GM08714 (cell line): Measurements from ENCODE around the gene PAK5.

ENCODE experiments used
- H3K4me3 ChIP-seq: fragments of 200-500 bp; sonication (Bioruptor generic); 2 replicates; pipeline ENCODE4 v1.5.1; 2014; ENCODE audit warnings: mild to moderate bottlenecking, low read length, inconsistent platforms
- ZNF274 ChIP-seq: IDR thresholded peaks from 2 replicates; pipeline ENCODE4 v1.6.1; 2012; ENCODE audit warnings: mild to moderate bottlenecking, low read depth, low read length

Gene PAK5

GRCh38 chr20:9815632-9816031, 23.2 kb downstream of the PAK5 start:
- H3K4me3 ChIP-seq, result no peak overlapping the region
- no peak for TF ChIP-seq ZNF274

- TF ChIP-seq ZNF274, result no peak
- no peak overlapping the region for H3K4me3 ChIP-seq
These were observed 28.1 kb downstream of the PAK5 start for GRCh38 chr20:9810738-9811137.

GRCh38 chr20:9809271-9809670, 29.6 kb downstream of the PAK5 start:
- H3K4me3 ChIP-seq, result no peak overlapping the region
- TF ChIP-seq ZNF274, result no peak

- no peak for TF ChIP-seq ZNF274
- H3K4me3 ChIP-seq, result no peak overlapping the region
These were observed 30.7 kb downstream of the PAK5 start for GRCh38 chr20:9808166-9808565.

GRCh38 chr20:9807136-9807535, 31.7 kb downstream of the PAK5 start:
- TF ChIP-seq ZNF274, result no peak
- no peak overlapping the region for H3K4me3 ChIP-seq

- no peak overlapping the region for H3K4me3 ChIP-seq
These were observed 38.5 kb downstream of the PAK5 start for GRCh38 chr20:9800421-9800820.

GRCh38 chr20:9794831-9795230, 44.0 kb downstream of the PAK5 start:
- H3K4me3 ChIP-seq, result no peak overlapping the region

More at GRCh38 chr20:9800421-9800820, 38.5 kb downstream of the PAK5 start:
- TF ChIP-seq ZNF274, result no peak

GRCh38 chr20:9792674-9793073, 46.2 kb downstream of the PAK5 start:
- no peak overlapping the region for H3K4me3 ChIP-seq
- TF ChIP-seq ZNF274, result no peak

More at GRCh38 chr20:9794831-9795230, 44.0 kb downstream of the PAK5 start:
- TF ChIP-seq ZNF274, result no peak

- no peak for TF ChIP-seq ZNF274
- H3K4me3 ChIP-seq, result no peak overlapping the region
These were observed 49.7 kb downstream of the PAK5 start for GRCh38 chr20:9789131-9789530.

- no peak for TF ChIP-seq ZNF274
- H3K4me3 ChIP-seq, result no peak overlapping the region
These were observed 63.7 kb downstream of the PAK5 start for GRCh38 chr20:9775176-9775575.

- H3K4me3 ChIP-seq, result no peak overlapping the region
- TF ChIP-seq ZNF274, result no peak
These were observed 68.9 kb downstream of the PAK5 start for GRCh38 chr20:9769954-9770353.

GRCh38 chr20:9761476-9761875, 77.4 kb downstream of the PAK5 start:
- H3K4me3 ChIP-seq, result no peak overlapping the region
- no peak for TF ChIP-seq ZNF274

GRCh38 chr20:9759392-9759791, 79.5 kb downstream of the PAK5 start:
- TF ChIP-seq ZNF274, result no peak
- no peak overlapping the region for H3K4me3 ChIP-seq

GRCh38 chr20:9758752-9759151, 80.1 kb downstream of the PAK5 start:
- TF ChIP-seq ZNF274, result no peak
- no peak overlapping the region for H3K4me3 ChIP-seq

- no peak overlapping the region for H3K4me3 ChIP-seq
- TF ChIP-seq ZNF274, result no peak
These were observed 82.2 kb downstream of the PAK5 start for GRCh38 chr20:9756660-9757059.

GRCh38 chr20:9755301-9755700, 83.6 kb downstream of the PAK5 start:
- no peak overlapping the region for H3K4me3 ChIP-seq
- no peak for TF ChIP-seq ZNF274
